Panc1 (cell line): Measurements from ENCODE around the gene C1orf56. TPM values are rescaled to one million over a fixed set of nuclear protein-coding genes. Genes with fewer than 3 reads are reported as not detected.

ENCODE experiments used
- ATAC-seq: fragments of 200-7000 bp; cut with Tn5 transposase; 2 replicates; pipeline ENCODE4 v1.9.1; 2020; ENCODE audit warnings: mild to moderate bottlenecking, moderate library complexity
- BruUV-seq: library from RNA; stranded (reverse); fragments of 400-500 nt; replicated peaks from 2 replicates; lab custom pipeline; 2021; lab: Mats Ljungman, UMichigan
- CTCF ChIA-PET: fragments of 300-600 bp; sonication (Branson Sonifier 250); formaldehyde crosslinking; loops from one replicate; lab custom pipeline; 2022; ENCODE audit warnings: antibody characterized with exemption; lab: Charles Lee
- POLR2A ChIA-PET: fragments of 300-600 bp; sonication (Branson Sonifier 250); formaldehyde crosslinking; loops from one replicate; lab custom pipeline; 2022; ENCODE audit warnings: antibody characterized with exemption; lab: Charles Lee
- DNase-seq: peaks from one replicate; pipeline ENCODE4 v3.0.0-alpha.2; 2010; ENCODE audit warnings: low read depth, low spot score
- H3K27ac ChIP-seq: 2 replicates; pipeline ENCODE4 v1.5.1; 2011; ENCODE audit warnings: mild to moderate bottlenecking, low read length, inconsistent platforms
- H3K27me3 ChIP-seq: fragments of 200-500 bp; sonication (Bioruptor generic); 2 replicates; pipeline ENCODE4 v1.6.0; 2014; ENCODE audit warnings: low read length, inconsistent platforms; ENCODE audit not compliant: control insufficient read depth, insufficient read depth
- H3K36me3 ChIP-seq: fragments of 200-500 bp; sonication (Bioruptor generic); 2 replicates; pipeline ENCODE4 v1.5.1; 2014; ENCODE audit warnings: inconsistent platforms, mild to moderate bottlenecking, low read length, moderate library complexity; ENCODE audit not compliant: control insufficient read depth, insufficient read depth
- H3K4me1 ChIP-seq: 2 replicates; pipeline ENCODE4 v1.5.1; 2011; ENCODE audit warnings: inconsistent platforms, mild to moderate bottlenecking, low read length, moderate library complexity; ENCODE audit not compliant: control insufficient read depth, insufficient read depth
- H3K4me3 ChIP-seq, 2 experiments: 2 replicates each; pipeline ENCODE4 v1.5.1; 2011 to 2012; ENCODE audit warnings: low read depth in 2 of 2, low read length in 2 of 2, mild to moderate bottlenecking in 2 of 2, inconsistent platforms in 1 of 2, moderate library complexity in 1 of 2
- H3K9me3 ChIP-seq: fragments of 200-500 bp; sonication (Bioruptor generic); 2 replicates; pipeline ENCODE4 v1.5.1; 2014; ENCODE audit warnings: low read depth, mild to moderate bottlenecking, inconsistent platforms, low read length, moderate library complexity; ENCODE audit not compliant: control insufficient read depth, insufficient read depth
- CTCF ChIP-seq: fragments of 450-650 bp; IDR thresholded peaks from 2 replicates; pipeline ENCODE4 v1.5.1; 2017; ENCODE audit warnings: mild to moderate bottlenecking
- POLR2AphosphoS5 ChIP-seq: IDR thresholded peaks from 2 replicates; pipeline ENCODE4 v1.6.1; 2012; ENCODE audit warnings: mild to moderate bottlenecking, low read depth, low read length, moderate library complexity
- REST ChIP-seq, 2 experiments: IDR thresholded peaks; 2 replicates each; pipeline ENCODE4 v1.6.1; 2011 to 2012; ENCODE audit warnings: low read depth in 2 of 2, control low read depth in 1 of 2, low read length in 1 of 2, mild to moderate bottlenecking in 1 of 2, moderate library complexity in 1 of 2; ENCODE audit not compliant: insufficient read depth in 1 of 2
- SIN3A ChIP-seq: IDR thresholded peaks from 2 replicates; pipeline ENCODE4 v1.6.1; 2012; ENCODE audit warnings: low read depth, mild to moderate bottlenecking, low read length, moderate library complexity, borderline replicate concordance; ENCODE audit not compliant: insufficient read depth
- TCF7L2 ChIP-seq: IDR thresholded peaks from 2 replicates; pipeline ENCODE4 v1.6.1; 2011; ENCODE audit warnings: mild to moderate bottlenecking, low read depth, low read length, inconsistent platforms
- in situ Hi-C: cut with HindIII; loops from 2 replicates; pipeline ENCODE4 v1.10.0; 2016; ENCODE audit warnings: low sequenced_read_pairs, low pct_unique_long_range_greater_than_20kb
- intact Hi-C: fragments of 100-400 bp; cut with micrococcal nuclease; formaldehyde crosslinking; loops from one replicate; pipeline ENCODE4 v1.10.0; 2022; ENCODE audit not compliant: unreplicated experiment
- total RNA-seq: library from RNA; stranded (reverse); gene quantifications from one replicate; pipeline ENCODE4 v1.2.1, GENCODE V29; 2021; ENCODE audit not compliant: unreplicated experiment

The C1orf56 gene
- total RNA-seq, 1 experiment from 2014 or later = 2.7 TPM

- in situ Hi-C loops = no loop called here
- peak within 1 kb of the TSS; percentile 91 to 95 for H3K4me3 ChIP-seq
- POLR2A ChIA-PET = interaction anchor here (0.5 to 1.1 kb wide), 7 partner anchors 26 to 667 kb away, joined by 3 to 11 read pairs (median 5); no protein-coding TSS in a partner anchor
- peak within 1 kb of the TSS; percentile 90 for H3K27ac ChIP-seq
- H3K4me1 ChIP-seq = peaks cover 7% of the 10 kb centered on the region
- CTCF ChIA-PET = interaction anchor here (0.5 to 1.5 kb wide), 9 partner anchors 10 to 751 kb away, joined by 3 to 13 read pairs (median 4); no protein-coding TSS in a partner anchor
- H3K36me3 ChIP-seq = no peaks in the 10 kb centered on the region
- BruUV-seq = TSS peak; percentile 75
- H3K27me3 ChIP-seq = no peaks in the 10 kb centered on the region
- intact Hi-C loops = no loop called here
- TF ChIP-seq CTCF = peak; percentile 71; the same call in 1 of the 2 replicates
- TF ChIP-seq TCF7L2 = no peak
- no peak for TF ChIP-seq POLR2AphosphoS5
- TF ChIP-seq REST (IDR thresholded peaks at IDR 0.05; ENCODE audit: insufficient read depth in 1 of 2, low read depth in 2 of 2, low read length in 1 of 2) = peak in 1 of 2 experiments; percentile 28; a peak in 1 of 4 replicates
- peak; percentile 88 for ATAC-seq
- no peak for DNase-seq
- no peaks in the 10 kb centered on the region for H3K9me3 ChIP-seq
These were observed 41.1 kb upstream of the C1orf56 start, which contains the start of gene MINDY1 for GRCh38 chr1:151006327-151007052. MINDY1 (minus strand) TSS chr1:151006902; CDS start chr1:151002617, 4,285 bp downstream.

- ChIA-PET POLR2A (no interaction called here), CTCF (no interaction called here)
- TF ChIP-seq TCF7L2 (no peak), REST (IDR thresholded peaks at IDR 0.05; ENCODE audit: insufficient read depth in 1 of 2, low read depth in 2 of 2, low read length in 1 of 2) (no peak), SIN3A (no peak), CTCF (no peak), POLR2AphosphoS5 (no peak)
- Histone ChIP-seq H3K36me3 (no peaks in the 10 kb centered on the region), H3K27me3 (no peaks in the 10 kb centered on the region), H3K9me3 (no peaks in the 10 kb centered on the region), H3K4me3 (peak overlapping the region; percentile 91 to 95), H3K27ac (peak overlapping the region; percentile 90), H3K4me1 (peaks cover 7% of the 10 kb centered on the region)
- no peak for ATAC-seq
- intact Hi-C loops (no loop called here), in situ Hi-C loops (no loop called here)
- BruUV-seq = no TSS peak
- DNase-seq = no peak
These were observed 39.7 kb upstream of the C1orf56 start for GRCh38 chr1:151007853-151008243.
